Subcutaneous adipose tissue (tissue), 4 donors: ENCODE measurements around the gene TBC1D28. TPM values are rescaled to one million over a fixed set of nuclear protein-coding genes. Genes with fewer than 3 reads are reported as not detected.
"Not testable (repeated sequence)": the region's sequence is repeated elsewhere in the genome, so short reads cannot be mapped to it uniquely, and the experiment has no call there.

Source experiments
- CTCF ChIP-seq: fragments of 450-650 bp; IDR thresholded peaks from one replicate; pipeline ENCODE4 v1.5.1; 2016; ENCODE audit warnings: low read depth, mild to moderate bottlenecking, control low read depth, antibody characterized with exemption, moderate library complexity
- small RNA-seq: library from RNA; depleted of rRNA; stranded (forward); fragments of <200 nt; gene quantifications from one replicate; pipeline ENCODE3, GENCODE V24; 2016
- total RNA-seq, 4 donors: library from RNA; depleted of rRNA; stranded (reverse); fragments of >200 nt; gene quantifications; one replicate each; pipeline ENCODE4 v1.1.0, GENCODE V29; 2016

The TBC1D28 gene
- total RNA-seq = not detected

DNA sequence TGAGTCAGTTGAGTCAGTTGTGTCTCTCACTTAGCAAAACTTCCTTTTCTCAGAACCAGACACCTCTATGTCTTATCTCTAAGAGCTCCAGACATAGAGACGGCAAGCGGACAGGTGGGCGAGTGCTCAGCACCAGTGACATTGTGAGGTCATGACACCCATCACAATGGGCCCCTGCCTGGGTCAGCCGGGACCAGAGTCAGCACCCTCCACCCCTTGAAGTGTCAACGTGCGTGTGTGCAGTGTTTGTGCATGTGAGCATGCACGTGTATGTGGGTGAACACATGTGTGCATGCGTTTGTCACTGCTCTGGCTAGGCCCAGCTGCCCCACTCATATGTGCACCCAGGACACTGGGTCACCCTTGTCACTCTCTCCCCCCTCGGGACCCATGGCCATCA is at the start of gene TBC1D28:
TBC1D28 (minus strand) TSS at position 101 of the 400 bp plus-strand sequence. CDS start 3,039 bp downstream, outside the sequence.
- not testable (repeated sequence) for TF ChIP-seq CTCF

DNA sequence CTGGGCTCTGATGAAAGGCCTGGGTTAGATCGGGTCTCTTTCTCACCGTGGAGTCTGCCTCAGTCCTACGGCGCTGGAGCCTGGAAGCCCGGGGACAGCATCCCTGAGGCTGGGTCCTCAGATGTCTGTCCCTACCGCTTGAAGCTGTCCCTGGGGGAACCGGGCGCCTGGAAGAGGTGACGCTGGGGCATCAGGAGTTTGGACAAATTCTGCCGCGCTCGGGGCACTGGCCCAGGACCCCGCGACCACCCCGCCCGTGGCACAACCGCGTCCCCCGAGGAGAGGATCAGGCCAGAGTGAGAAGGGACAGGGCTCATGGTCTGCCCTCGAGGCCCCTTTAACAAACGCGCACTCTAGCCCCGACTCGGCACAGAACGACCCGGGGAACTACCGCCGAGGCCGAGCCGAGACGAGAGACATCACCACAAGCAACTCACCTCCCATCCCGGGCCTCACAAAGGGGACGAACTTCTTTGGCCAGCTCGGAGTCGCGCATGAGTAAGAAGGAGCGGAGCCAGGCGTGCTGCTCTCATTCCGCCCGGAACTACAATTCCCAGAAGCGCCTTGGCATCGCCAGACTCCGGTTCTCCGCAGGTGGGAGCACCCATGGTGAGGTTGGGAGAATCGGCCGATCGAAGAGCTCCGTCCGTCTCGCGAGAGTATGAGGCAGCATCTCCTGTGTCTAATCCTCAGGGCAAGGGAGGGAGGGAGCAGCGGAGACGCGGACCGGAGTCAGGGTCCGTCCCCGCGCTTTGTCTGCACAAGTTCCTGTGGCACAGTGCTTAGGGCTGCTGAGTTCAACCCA is 37.8 kb upstream of the TBC1D28 start, which contains the start of gene FOXO3B:
FOXO3B (minus strand) TSS at position 548 of the 805 bp plus-strand sequence. CDS start 663 bp downstream, outside the sequence.
- TF ChIP-seq CTCF = not testable (repeated sequence)

- no peak for TF ChIP-seq CTCF
Observed at GRCh38 chr17:18626152-18626870, 17.9 kb downstream of the TBC1D28 start.

Small RNA genes lying within 50 kb of the gene (small RNA-seq; reads per million reads assigned to genes)
- not detected for gene AC026271.2

Other genes with a start within 250 kb of the TBC1D28 start
- not detected for gene LGALS9C, start 167.6 kb downstream of the TBC1D28 start, total RNA-seq
- gene FOXO3B, start 37.9 kb upstream of the TBC1D28 start, total RNA-seq = 1 to 10 TPM; 3.7 to 7.0 (median 5.0) TPM
- under 1 TPM in 1 of 4 donors, not detected in 3; 0.82 TPM for gene FBXW10, start 99.7 kb upstream of the TBC1D28 start, total RNA-seq
- gene TVP23B, start 136.8 kb upstream of the TBC1D28 start, total RNA-seq = 10 to 100 TPM; 30.0 to 64.9 (median 42.5) TPM
- 10 to 100 TPM; 12.6 to 45.4 (median 16.7) TPM for gene PRPSAP2, start 213.7 kb upstream of the TBC1D28 start, total RNA-seq